GM18502 (cell line): ENCODE results near the gene LRRC7.

ENCODE experiments used
- ATAC-seq: cut with Tn5 transposase; IDR thresholded peaks from one replicate; pipeline ENCODE4 v1.9.1; 2021; ENCODE audit warnings: mild to moderate bottlenecking; ENCODE audit not compliant: unreplicated experiment, poor library complexity

Gene LRRC7

GRCh38 chr1:69585666-69586065 is 17.9 kb downstream of the LRRC7 start:
- ATAC-seq: no peak

DNA sequence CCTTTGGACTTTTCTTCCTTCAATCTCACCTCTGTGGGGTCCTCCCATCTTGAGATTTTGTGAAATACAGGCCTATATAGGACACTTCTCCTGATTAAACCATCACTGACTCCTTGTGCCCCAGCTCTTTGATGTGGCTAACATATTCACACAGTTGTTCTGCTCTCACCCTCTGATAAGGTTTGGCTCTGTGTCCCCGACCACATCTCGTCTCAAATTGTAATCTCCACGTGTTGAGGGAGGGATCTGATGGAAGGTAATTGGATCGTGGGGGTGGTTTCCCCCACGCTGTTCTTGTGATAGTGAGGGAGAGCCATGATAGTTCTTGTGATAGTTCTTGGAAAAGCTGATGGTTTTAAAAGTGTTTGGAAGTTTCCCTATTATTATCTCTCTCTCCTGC is 19.7 kb downstream of the LRRC7 start:
- ATAC-seq: no peak

DNA sequence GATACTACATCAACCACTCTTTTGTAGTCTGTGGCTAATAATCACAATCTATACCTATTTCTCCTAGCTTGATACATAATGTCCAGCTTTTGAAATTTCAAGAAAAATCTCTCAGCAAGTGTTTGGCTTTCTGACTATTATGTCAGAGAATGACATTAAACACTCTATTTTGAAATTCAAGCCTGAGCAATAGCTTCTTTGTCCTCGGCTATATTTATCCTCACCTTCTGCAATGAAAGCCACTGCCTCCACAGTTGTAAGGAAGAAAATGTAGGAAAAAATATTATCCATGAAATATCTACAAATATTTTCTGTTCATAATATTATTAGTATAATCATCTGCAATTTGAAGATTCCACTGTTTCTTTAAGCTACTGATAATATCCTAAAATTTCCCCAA is 22.1 kb downstream of the LRRC7 start:
- no peak for ATAC-seq

DNA sequence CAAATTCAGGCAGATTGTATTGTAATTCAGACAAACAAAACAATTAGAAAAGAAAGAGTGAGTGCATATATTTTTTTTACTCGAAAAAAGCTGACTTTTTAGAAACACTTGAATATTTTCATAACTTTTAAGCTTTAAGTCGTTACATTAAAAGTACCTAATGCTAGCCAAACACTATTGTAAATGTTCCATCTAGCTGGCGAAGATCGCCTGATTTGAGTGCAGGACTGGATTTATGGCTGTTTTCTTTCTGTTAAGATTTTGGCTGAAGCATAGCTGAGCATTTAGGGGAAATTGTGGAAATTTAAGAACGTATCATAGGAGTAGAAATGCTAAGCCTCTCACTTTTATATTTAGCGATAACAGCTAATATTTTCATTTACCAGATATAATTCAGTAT is 24.6 kb downstream of the LRRC7 start:
- no peak for ATAC-seq

GRCh38 chr1:69595486-69595885 is 27.8 kb downstream of the LRRC7 start:
- ATAC-seq: no peak

GRCh38 chr1:69611316-69611715 is 43.6 kb downstream of the LRRC7 start:
- ATAC-seq: no peak

DNA sequence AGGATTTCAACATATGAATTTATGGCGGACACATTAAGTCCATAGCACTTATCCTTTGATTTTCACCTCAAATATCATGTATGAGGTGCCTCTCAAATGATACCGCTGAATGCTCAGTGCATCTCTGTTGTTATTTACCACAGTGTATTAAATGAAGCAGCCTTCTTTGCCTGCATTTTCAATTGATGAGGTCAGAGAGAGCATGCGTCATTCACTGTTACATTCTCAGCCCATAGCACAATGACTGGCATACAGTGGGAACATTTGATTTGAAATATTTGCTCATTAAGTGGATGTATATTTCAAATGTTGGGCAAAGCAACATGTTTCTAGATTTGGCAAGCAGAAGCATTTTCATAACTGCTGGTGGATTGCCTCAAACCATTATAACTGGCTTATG is 45.7 kb downstream of the LRRC7 start:
- ATAC-seq: no peak

DNA sequence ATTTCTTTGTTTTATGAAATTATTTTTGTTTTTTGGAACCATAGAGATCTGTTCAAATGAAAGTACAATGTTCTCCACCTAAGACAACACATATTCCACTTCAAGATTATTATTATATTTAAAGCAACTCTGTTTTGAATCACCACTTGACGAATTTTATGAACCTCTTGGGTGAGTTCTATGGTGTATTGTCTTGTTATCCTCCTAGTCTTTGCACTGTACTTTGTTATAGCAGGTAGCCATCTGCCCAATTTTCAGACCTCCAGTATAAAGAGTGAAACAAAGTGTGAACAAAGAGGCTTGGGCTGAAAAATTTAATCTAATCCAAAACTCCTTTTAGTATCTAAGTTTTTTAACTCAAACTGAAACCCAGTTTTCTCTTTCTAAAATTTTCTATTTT is 71.0 kb downstream of the LRRC7 start:
- ATAC-seq: no peak

- no peak for ATAC-seq
Measured at GRCh38 chr1:69639159-69639558, 71.4 kb downstream of the LRRC7 start.

DNA sequence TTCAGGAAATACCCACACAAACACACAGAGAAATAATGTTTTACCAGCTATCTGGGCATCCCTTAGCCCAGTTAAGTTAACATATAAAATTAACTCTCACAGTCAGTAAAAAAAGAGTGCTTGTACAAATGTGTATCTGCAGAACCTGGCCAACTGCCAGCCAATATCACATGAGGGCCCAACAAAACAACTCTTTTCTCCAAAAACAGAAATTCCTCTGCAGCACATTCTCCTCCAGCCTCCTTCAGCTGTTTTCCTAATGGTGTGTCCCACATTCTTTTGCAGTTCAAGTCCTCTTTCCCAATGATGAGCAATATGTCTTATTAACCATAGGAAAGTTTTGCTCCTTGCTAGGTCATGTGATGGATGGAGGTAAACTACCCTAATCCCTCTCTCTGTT is 75.5 kb downstream of the LRRC7 start:
- ATAC-seq: no peak

- ATAC-seq: no peak
Measured at GRCh38 chr1:69645477-69645876, 77.8 kb downstream of the LRRC7 start.

- no peak for ATAC-seq
Measured at GRCh38 chr1:69648486-69648885, 80.8 kb downstream of the LRRC7 start.

DNA sequence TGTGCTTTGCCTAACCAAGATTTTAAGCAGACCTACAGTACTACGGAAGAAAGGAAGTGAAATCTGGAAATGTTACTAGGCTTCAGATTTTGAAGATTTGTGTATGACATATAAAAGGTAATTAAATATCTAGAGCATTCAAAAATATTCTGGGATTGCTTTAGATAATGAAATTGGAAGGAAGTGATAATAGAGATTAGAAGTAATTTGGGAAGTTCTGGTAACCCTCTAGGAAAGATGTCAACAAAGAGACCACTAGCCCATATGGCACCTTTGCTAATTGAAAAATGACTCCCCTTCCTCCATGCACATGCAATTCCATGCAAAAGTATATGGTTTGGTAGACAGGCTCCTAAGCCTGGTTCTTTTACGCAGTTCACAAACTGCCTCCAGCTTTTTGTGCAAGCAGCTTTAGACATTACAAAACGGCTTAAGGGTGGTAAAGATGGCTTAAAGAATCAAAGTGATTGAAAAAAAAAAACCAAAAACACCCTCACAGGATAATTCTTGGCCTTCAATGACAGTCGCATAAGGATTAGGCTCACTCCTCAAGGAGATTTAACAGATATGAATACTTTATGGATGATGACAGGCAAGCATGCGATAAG is 81.8 kb downstream of the LRRC7 start:
- no peak for ATAC-seq

- ATAC-seq: no peak
Measured at GRCh38 chr1:69650779-69651178, 83.1 kb downstream of the LRRC7 start.

GRCh38 chr1:69651656-69652055 is 83.9 kb downstream of the LRRC7 start:
- ATAC-seq: no peak

DNA sequence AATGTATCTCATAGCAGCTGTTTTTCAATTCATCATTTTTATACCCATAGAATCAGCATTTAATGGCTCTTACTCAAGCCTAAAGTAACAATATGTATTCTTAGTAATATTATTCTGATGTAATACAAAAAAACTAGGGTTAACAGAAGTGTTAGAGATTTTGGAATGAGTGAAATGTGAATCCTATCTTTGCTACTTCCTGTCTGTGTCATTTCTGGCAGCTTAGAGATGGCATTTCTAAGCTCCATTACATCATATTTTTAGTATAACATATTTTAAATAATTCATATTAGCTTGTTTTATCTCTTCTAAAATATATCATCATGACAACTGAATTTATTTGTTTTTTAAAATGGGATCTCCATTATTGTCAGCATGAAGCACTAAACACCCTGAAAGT is 90.2 kb downstream of the LRRC7 start:
- no peak for ATAC-seq

- no peak for ATAC-seq
Measured at GRCh38 chr1:69661686-69662085, 94.0 kb downstream of the LRRC7 start.

DNA sequence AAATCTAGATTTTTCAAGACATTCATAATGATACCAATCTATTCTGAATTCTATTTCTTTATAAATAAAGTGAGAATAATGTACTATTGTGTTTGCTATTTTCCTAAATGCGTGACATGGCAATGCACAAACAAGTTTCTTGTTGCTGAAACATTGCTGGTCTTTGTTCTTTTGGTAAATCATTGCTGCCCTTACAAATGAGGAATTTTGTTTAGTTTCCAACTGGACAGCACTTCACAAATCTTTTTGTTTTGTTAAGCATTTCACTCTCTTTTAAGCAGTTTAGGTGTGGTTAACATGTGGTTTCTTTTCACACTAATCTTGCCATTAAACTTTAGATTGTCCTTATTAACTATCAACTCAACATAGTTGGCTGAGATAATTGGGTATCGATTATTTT is 94.6 kb downstream of the LRRC7 start:
- ATAC-seq: no peak

GRCh38 chr1:69671363-69672010 is 103.8 kb downstream of the LRRC7 start:
- no peak for ATAC-seq

- no peak for ATAC-seq
Measured at GRCh38 chr1:69673321-69673720, 105.6 kb downstream of the LRRC7 start.

DNA sequence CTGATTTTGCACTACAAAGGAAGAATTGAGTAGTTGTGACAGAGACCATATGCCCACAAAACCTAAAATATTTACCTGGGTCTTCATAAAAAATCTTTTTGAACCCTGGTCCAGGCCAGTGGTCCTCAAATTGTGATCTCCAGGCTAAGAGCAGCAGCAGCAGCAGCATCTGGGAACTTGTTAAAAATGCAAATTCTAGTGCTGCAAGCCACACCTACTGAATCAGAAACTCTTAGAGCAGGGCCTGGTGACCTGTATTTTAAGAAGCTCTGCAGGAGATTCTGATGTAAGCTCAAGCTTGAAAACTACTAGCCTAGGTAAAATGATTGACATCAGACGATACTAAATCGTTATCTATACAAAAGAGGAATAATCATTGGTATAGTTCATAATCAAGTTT is 112.2 kb downstream of the LRRC7 start:
- no peak for ATAC-seq

DNA sequence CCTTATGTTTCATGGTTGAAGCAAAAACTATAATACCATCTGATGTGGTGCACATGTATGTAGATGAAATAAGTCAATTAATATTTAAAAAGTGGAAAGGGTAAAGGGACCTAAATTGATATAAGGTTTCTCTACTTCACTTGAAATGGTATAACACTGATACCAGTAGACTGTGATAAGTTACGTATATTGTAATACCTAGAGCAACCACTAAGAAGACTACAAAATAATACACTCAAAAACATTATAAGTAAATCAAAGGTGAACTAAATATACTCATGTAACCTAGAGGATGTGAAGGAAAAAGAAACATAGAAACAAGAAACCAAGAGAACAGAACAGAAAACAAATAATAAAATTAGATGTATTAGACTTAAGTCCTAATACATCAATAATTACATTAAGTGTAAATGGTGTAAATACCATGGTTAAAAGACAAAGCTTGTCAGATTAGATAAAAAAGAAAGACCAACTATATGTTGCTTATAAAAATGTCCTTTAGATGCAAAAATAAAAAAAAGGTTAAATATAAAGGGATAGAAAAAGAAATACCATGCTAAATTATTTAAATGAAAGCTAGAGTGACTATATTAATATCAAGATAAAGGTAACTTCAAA is 118.8 kb downstream of the LRRC7 start:
- ATAC-seq: no peak
